Measurements from ENCODE around the gene USP12.

USP12 gene

GRCh38 chr13:27101847-27102246, 69.8 kb downstream of the USP12 start:
- DNase-seq (ENCODE audit: extremely low read depth, low read depth) = no peak
- no peak for TF ChIP-seq CTCF (IDR thresholded peaks at IDR 0.05; ENCODE audit: low read depth, low read length)

- DNase-seq (ENCODE audit: extremely low read depth, low read depth) = no peak
- no peak for TF ChIP-seq CTCF (IDR thresholded peaks at IDR 0.05; ENCODE audit: low read depth, low read length)
Measured at GRCh38 chr13:27101289-27101688, 70.3 kb downstream of the USP12 start.

- no peak for TF ChIP-seq CTCF (IDR thresholded peaks at IDR 0.05; ENCODE audit: low read depth, low read length)
Measured at GRCh38 chr13:27097691-27098090, 73.9 kb downstream of the USP12 start.

GRCh38 chr13:27091451-27091850, 80.2 kb downstream of the USP12 start:
- TF ChIP-seq CTCF (IDR thresholded peaks at IDR 0.05; ENCODE audit: low read depth, low read length) = no peak
- DNase-seq (ENCODE audit: extremely low read depth, low read depth) = no peak

More at GRCh38 chr13:27097691-27098090, 73.9 kb downstream of the USP12 start:
- DNase-seq (ENCODE audit: extremely low read depth, low read depth) = no peak

GRCh38 chr13:27088619-27089018, 83.0 kb downstream of the USP12 start:
- no peak for TF ChIP-seq CTCF (IDR thresholded peaks at IDR 0.05; ENCODE audit: low read depth, low read length)
- DNase-seq (ENCODE audit: extremely low read depth, low read depth) = no peak

GRCh38 chr13:27086599-27087265, 84.9 kb downstream of the USP12 start:
- DNase-seq (ENCODE audit: extremely low read depth, low read depth) = no peak
- TF ChIP-seq CTCF (IDR thresholded peaks at IDR 0.05; ENCODE audit: low read depth, low read length) = no peak

- no peak for DNase-seq (ENCODE audit: extremely low read depth, low read depth)
- no peak for TF ChIP-seq CTCF (IDR thresholded peaks at IDR 0.05; ENCODE audit: low read depth, low read length)
Measured at GRCh38 chr13:27083183-27083582, 88.4 kb downstream of the USP12 start.

Data from AG09319 (cell line).